GM19035 (cell line): ENCODE results near the gene SCUBE2.

Source experiments
- ATAC-seq: cut with Tn5 transposase; IDR thresholded peaks from one replicate; pipeline ENCODE4 v1.9.1; 2021; ENCODE audit not compliant: unreplicated experiment

SCUBE2 gene

GRCh38 chr11:8971196-8971923 is 120.0 kb downstream of the SCUBE2 start:
- no peak for ATAC-seq
